SK-N-SH treated with all-trans-retinoic acid at 6 μM for 48 hours (cell line): ENCODE measurements around the gene ADGRB3.

ENCODE experiments used
- ATAC-seq: fragments of 200-7000 bp; cut with Tn5 transposase; 3 replicates; pipeline ENCODE4 v1.9.1; 2020; ENCODE audit warnings: mild to moderate bottlenecking, moderate library complexity
- ARNTL ChIP-seq: fragments of 450-650 bp; formaldehyde crosslinking; IDR thresholded peaks from 2 replicates; pipeline ENCODE4 v1.5.0; 2020; ENCODE audit warnings: low read depth, mild to moderate bottlenecking, moderate library complexity, borderline replicate concordance
- BACH2 ChIP-seq: fragments of 250-450 bp; sonication (Bioruptor Pico); IDR thresholded peaks from 2 replicates; pipeline ENCODE4 v1.9.0; 2021; ENCODE audit warnings: mild to moderate bottlenecking, borderline replicate concordance
- CREB5 ChIP-seq: fragments of 250-450 bp; sonication (Bioruptor Pico); IDR thresholded peaks from 2 replicates; pipeline ENCODE4 v1.5.1; 2020; ENCODE audit warnings: low read depth, mild to moderate bottlenecking, moderate library complexity
- CSDC2 ChIP-seq: fragments of 250-450 bp; sonication (Bioruptor Pico); IDR thresholded peaks from 2 replicates; pipeline ENCODE4 v1.5.0; 2020; ENCODE audit warnings: mild to moderate bottlenecking, moderate library complexity
- ESRRG ChIP-seq: fragments of 250-450 bp; sonication (Bioruptor Pico); IDR thresholded peaks from 2 replicates; pipeline ENCODE4 v1.6.1; 2021; ENCODE audit warnings: mild to moderate bottlenecking
- GLIS3 ChIP-seq: fragments of 250-450 bp; sonication (Bioruptor Pico); IDR thresholded peaks from 2 replicates; pipeline ENCODE4 v1.5.0; 2020; ENCODE audit warnings: mild to moderate bottlenecking, moderate library complexity
- ISL1 ChIP-seq: fragments of 250-450 bp; sonication (Bioruptor Pico); IDR thresholded peaks from 2 replicates; pipeline ENCODE4 v2.1.2; 2022; ENCODE audit warnings: mild to moderate bottlenecking, moderate library complexity
- OSR1 ChIP-seq: fragments of 250-450 bp; sonication (Bioruptor Pico); IDR thresholded peaks from 2 replicates; pipeline ENCODE4 v1.8.0; 2022; ENCODE audit warnings: moderate library complexity, mild to moderate bottlenecking, inconsistent platforms
- PATZ1 ChIP-seq: fragments of 250-450 bp; sonication (Bioruptor Pico); IDR thresholded peaks from 2 replicates; pipeline ENCODE4 v1.8.0; 2020; ENCODE audit warnings: mild to moderate bottlenecking, moderate library complexity, borderline replicate concordance
- POU6F1 ChIP-seq: fragments of 250-450 bp; sonication (Bioruptor Pico); IDR thresholded peaks from 2 replicates; pipeline ENCODE4 v1.8.0; 2021; ENCODE audit warnings: low read depth, mild to moderate bottlenecking, moderate library complexity, borderline replicate concordance
- PPARA ChIP-seq: fragments of 250-450 bp; sonication (Bioruptor Pico); IDR thresholded peaks from 2 replicates; pipeline ENCODE4 v1.5.0; 2020; ENCODE audit warnings: mild to moderate bottlenecking, borderline replicate concordance
- RARB ChIP-seq: fragments of 250-450 bp; sonication (Bioruptor Pico); IDR thresholded peaks from 2 replicates; pipeline ENCODE4 v1.8.0; 2021; ENCODE audit warnings: mild to moderate bottlenecking, moderate library complexity
- SNAI2 ChIP-seq: fragments of 250-450 bp; sonication (Bioruptor Pico); IDR thresholded peaks from 2 replicates; pipeline ENCODE4 v1.5.0; 2020; ENCODE audit warnings: mild to moderate bottlenecking, moderate library complexity
- TCF4 ChIP-seq: fragments of 250-450 bp; sonication (Bioruptor Pico); IDR thresholded peaks from 2 replicates; pipeline ENCODE4 v1.8.0; 2021; ENCODE audit warnings: mild to moderate bottlenecking, moderate library complexity, borderline replicate concordance
- TOX ChIP-seq: fragments of 250-450 bp; sonication (Bioruptor Pico); IDR thresholded peaks from 2 replicates; pipeline ENCODE4 v1.8.0; 2021; ENCODE audit warnings: mild to moderate bottlenecking, moderate library complexity, borderline replicate concordance
- TSHZ2 ChIP-seq: fragments of 250-450 bp; sonication (Bioruptor Pico); IDR thresholded peaks from 2 replicates; pipeline ENCODE4 v1.5.0; 2020; ENCODE audit warnings: mild to moderate bottlenecking, moderate library complexity
- ZC3H10 ChIP-seq: fragments of 250-450 bp; sonication (Bioruptor Pico); IDR thresholded peaks from 2 replicates; pipeline ENCODE4 v1.5.1; 2021; ENCODE audit warnings: mild to moderate bottlenecking, moderate library complexity
- ZFP3 ChIP-seq: fragments of 250-450 bp; sonication (Bioruptor Pico); IDR thresholded peaks from 2 replicates; pipeline ENCODE4 v1.5.0; 2020; ENCODE audit warnings: mild to moderate bottlenecking, moderate library complexity
- ZNF70 ChIP-seq: fragments of 450-650 bp; formaldehyde crosslinking; IDR thresholded peaks from 2 replicates; pipeline ENCODE4 v1.5.0; 2020; ENCODE audit warnings: mild to moderate bottlenecking, moderate library complexity
- ZNF8 ChIP-seq: fragments of 450-650 bp; formaldehyde crosslinking; IDR thresholded peaks from 2 replicates; pipeline ENCODE4 v1.5.0; 2020; ENCODE audit warnings: mild to moderate bottlenecking, moderate library complexity

The ADGRB3 gene

GRCh38 chr6:68637071-68637470 lies 2.0 kb downstream of the ADGRB3 start:
- no peak for ATAC-seq
- TF ChIP-seq OSR1 (CRISPR knock-in tag) (no peak), PPARA (no peak), PATZ1 (no peak), CREB5 (CRISPR knock-in tag) (no peak), SNAI2 (no peak), TOX (CRISPR knock-in tag) (no peak), ZNF8 (CRISPR knock-in tag) (no peak), ZFP3 (no peak), TCF4 (CRISPR knock-in tag) (no peak), RARB (CRISPR knock-in tag) (no peak), ZC3H10 (CRISPR knock-in tag) (no peak), ESRRG (CRISPR knock-in tag) (no peak), BACH2 (CRISPR knock-in tag) (no peak)

- no peak for ATAC-seq
- no peak for TF ChIP-seq TSHZ2 (CRISPR knock-in tag)
- no peak for TF ChIP-seq CREB5 (CRISPR knock-in tag)
- TF ChIP-seq TOX (CRISPR knock-in tag), result no peak
- no peak for TF ChIP-seq ZNF70 (CRISPR knock-in tag)
- TF ChIP-seq TCF4 (CRISPR knock-in tag), result no peak
- TF ChIP-seq ZNF8 (CRISPR knock-in tag), result no peak
- TF ChIP-seq ARNTL (CRISPR knock-in tag), result no peak
- no peak for TF ChIP-seq PPARA
- no peak for TF ChIP-seq ISL1
- TF ChIP-seq ESRRG (CRISPR knock-in tag), result no peak
- TF ChIP-seq ZFP3, result no peak
- no peak for TF ChIP-seq POU6F1 (CRISPR knock-in tag)
- no peak for TF ChIP-seq ZC3H10 (CRISPR knock-in tag)
- TF ChIP-seq CSDC2, result no peak
- TF ChIP-seq GLIS3, result no peak
- TF ChIP-seq OSR1 (CRISPR knock-in tag), result no peak
Observed at GRCh38 chr6:68637782-68638181, 2.7 kb downstream of the ADGRB3 start.

- TF ChIP-seq TOX (CRISPR knock-in tag) (no peak), POU6F1 (CRISPR knock-in tag) (no peak), ZFP3 (no peak), TSHZ2 (CRISPR knock-in tag) (no peak), ESRRG (CRISPR knock-in tag) (no peak), CREB5 (CRISPR knock-in tag) (no peak), CSDC2 (no peak)
- no peak for ATAC-seq
Observed at GRCh38 chr6:68638230-68638900, 3.3 kb downstream of the ADGRB3 start.
